HG02763 (cell line): ENCODE measurements around the gene ABL2.
"Not testable (repeated sequence)": the region's sequence is repeated elsewhere in the genome, so short reads cannot be mapped to it uniquely, and the experiment has no call there.

ENCODE experiments used
- ATAC-seq: cut with Tn5 transposase; IDR thresholded peaks from one replicate; pipeline ENCODE4 v1.9.1; 2021; ENCODE audit warnings: mild to moderate bottlenecking, moderate library complexity; ENCODE audit not compliant: unreplicated experiment

The ABL2 gene

DNA sequence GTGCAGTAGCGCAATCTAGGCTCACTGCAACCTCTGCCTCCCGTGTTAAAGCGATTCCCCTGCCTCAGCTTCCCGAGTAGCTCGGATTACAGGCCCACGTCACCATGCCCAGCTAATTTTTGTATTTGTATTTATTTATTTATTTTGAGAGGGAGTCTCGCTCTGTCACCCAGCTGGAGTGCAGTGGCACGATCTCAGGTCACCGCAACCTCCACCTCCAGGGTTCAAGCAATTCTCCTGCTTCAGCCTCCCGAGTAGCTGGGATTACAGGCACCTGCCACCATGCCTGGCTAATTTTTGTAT is 59.1 kb downstream of the ABL2 start:
- not testable (repeated sequence) for ATAC-seq

DNA sequence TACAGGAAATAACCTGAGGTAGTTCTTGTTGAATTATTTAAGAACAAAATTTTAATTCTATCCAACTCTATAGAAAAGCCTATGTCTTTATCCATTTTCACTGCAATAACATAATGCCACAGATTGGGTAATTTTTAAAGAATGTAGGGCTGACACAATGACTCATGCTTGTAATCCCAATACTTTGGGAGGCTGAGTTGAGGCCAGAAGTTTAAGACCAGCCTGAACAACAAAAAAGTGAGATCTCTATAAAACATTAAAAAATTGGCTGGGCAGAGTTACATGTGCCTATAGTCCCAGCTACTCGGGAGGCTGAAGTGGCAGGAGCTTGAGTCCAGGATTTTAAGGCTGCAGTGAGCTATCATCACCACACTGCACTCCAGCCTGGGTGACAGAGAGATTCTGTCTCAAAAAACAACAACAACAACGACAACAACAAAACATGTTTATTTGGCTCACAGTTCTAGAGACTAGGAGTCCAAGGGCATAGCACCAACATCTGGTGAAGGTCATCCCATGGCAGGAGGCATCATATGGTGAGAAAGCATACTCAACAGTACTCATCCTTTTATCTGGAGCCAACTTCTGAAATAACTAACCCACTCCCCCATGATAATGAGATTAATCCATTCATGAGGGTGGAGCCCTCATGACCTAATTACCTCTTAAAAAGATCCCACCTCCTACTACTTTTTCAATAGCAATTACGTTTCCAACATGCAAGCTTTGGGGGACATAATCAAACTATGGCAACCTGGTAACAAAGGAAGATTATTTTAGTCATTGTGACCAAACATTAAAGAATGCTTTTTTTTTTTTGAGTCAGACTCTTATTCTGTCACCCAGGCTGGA is 59.6 kb downstream of the ABL2 start:
- ATAC-seq, result no peak

DNA sequence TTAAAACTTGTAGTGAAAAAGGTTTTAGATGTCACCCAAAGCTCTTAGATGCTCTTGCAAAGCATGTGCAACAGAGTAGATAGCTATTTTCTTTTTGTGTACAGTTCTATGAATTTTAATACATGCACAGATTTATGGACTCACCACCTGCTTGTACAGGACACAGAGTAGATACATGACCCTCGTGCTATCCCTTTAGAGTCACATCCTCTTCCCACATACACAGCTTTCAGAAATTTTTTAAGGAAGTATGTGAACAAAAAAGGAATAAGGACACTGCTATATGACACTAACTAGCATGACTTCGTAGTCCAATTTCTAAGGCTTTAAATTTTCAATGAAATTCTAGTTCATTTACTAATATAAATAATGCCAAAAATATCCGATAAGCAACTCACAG is 60.9 kb downstream of the ABL2 start:
- ATAC-seq, result no peak

DNA sequence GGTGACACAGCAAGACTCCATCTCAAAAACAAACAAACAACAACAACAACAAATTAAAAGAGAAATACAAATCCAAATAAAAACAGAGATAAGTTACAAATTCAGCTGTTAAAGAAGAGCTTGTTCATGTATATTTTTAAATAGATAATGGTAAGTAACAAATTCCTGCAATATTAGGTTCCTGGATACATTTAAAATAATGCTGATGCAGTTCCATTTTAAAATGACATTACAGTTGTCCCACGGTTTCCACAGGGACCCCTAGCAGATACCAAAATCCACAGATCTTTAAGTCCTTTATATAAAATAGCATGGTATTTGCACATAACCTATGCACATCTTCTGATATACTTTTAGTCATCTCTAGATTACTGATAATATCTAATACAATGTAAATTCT is 61.5 kb downstream of the ABL2 start:
- ATAC-seq, result no peak

DNA sequence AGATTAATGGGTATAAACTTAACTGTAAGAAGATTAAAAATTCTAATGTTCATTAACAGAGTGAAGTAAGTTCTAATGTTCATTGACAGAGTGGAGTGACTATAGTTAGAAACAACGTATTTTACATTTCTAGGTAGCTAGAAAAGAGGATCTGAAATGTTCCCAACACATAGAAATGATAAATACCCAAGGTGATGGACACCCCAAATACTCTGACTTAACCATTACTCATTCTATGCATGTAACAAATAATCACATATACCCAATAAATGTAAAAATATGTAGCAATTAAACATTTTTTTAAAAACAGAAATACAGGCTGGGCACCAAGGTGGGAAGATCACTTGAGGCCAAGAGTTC is 62.1 kb downstream of the ABL2 start:
- no peak for ATAC-seq

DNA sequence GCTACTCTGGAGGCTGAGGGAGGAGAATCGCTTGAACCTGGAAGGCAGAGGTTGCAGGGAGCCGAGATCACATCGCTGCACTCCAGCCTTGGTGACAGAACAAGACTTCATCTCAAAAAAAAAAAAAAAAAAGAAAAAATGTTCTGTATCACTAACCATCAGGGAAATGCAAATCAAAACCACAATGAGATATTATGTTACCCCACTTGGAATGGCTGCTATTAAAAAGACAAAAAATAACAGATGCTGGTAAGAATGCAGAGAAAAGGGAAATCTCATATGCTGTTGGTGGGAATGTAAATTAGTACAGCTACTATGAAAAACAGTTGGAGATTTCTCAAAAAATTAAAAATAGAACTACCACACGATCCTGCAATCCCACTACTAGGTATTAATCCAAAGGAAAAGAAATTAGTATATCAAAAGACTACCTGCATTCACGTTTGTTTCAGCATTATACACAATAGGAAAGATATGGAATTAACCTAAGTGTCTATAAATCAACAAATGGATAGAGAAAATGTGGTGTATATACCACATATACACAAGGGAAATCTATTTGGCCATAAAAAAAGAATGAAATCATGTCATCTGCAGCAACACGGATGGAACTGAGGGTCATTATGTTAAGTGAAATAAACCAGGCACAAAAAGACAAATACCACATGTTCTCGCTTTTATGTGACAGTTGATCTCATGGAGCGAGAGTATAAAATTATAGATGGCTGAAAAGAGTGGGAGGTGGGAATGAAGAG is 62.6 kb downstream of the ABL2 start:
- ATAC-seq, result no peak

DNA sequence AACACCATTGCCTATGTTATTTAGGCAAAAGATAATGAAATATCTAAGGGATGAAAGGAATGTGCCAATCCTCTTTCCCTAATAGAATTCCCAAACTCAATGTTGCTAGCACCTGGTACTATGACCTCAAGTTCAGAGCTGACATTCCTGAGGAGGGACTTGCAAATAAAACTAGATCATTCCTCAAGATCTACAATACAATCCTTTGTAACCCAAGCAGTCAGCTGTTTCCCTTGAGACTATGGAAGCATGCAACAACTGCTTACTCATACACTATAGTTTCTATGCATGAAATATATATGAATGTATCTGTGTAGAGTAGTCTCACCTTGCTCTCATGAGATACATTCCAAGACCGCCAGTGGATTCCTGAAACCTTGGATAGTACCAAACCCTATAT is 65.0 kb downstream of the ABL2 start:
- ATAC-seq, result no peak

DNA sequence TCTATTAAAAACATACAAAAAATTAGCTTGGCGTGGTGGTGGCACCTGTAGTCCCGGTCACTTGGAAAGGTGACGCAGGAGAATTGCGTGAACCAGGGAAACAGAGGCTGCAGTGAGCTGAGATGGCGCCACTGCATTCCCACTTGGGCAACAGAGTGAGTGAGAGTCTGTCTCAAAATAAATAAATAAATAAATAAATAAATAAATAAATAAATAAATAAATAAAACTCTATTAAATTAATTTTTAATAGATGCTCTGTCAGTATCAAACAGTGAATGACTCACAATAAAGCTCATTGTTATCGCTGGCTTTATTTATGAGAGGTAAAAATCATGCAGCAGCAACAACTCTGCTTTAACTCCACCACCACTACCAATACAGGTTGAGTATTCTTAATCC is 72.8 kb downstream of the ABL2 start:
- ATAC-seq, result no peak

DNA sequence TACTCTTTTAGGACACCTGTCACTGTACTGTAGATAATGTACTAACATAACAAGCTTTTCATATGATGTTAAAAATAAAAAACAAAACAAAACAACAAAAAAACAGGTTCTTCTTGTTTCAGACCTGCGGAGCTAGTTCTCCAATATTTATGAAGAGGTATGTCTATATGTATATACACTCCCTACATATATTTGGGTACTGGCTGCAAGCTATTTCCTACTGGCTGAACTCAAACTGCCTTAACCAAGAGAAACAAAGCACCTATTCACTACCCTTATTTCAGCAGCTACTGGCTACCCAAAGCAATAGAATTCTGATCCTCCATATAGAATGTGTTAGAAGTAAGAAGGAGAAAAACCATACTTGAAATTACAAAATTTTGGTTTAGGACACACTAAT is 73.5 kb downstream of the ABL2 start:
- no peak for ATAC-seq

DNA sequence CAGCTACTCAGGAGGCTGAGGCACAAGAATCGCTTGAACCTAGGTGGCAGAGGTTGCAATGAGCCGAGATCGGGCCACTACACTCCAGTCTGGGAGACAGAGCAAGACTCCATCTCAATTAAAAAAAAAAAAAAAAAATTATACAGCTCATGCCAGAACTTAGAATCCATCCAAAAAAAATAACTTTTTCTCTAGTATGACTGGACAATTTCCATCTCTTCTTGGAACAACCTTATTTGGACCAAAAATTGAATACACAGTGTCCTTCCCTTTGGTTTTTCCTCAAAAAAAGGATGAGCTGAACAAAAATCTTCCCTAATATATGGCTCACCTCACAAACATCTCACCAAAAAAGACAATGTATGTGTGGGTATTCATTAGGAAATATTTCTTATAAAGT is 73.9 kb downstream of the ABL2 start:
- no peak for ATAC-seq

DNA sequence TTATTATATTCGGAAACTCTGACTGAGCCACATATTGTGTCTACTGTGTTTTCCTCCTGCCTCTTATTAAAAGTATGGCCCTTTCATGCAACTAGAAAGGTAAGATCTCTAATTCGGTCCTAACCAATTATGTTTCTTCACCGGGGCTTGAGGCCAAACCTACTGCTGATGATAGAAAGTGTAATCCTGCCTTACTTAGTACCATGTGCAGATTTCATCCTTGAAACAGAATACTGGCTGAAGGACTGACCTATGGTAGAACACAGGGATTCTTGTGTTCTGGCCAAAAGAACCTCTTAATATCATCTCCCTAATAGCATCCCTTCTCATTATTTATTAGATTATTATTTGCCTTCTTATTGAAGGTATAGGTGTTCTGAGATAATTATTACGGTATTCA is 75.0 kb downstream of the ABL2 start:
- no peak for ATAC-seq

DNA sequence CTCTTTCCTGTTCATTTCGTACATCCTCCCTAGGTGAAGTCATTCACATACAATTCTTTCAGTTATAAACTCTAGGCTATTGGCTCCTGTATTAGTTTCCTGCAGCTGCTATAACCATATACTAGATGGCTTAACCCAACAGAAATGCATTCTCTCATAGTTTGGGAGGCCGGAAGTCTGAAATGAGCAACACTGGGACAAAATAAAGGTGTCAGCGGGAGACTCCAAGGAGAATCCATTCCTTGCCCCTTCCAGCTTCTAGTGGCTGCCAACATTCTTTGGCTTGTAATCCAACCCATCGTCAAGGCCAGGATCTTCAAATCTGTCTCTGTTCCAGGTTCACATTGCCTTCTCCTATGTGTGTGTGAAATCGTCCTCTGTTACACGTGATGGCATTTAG is 76.3 kb downstream of the ABL2 start:
- ATAC-seq, result no peak

DNA sequence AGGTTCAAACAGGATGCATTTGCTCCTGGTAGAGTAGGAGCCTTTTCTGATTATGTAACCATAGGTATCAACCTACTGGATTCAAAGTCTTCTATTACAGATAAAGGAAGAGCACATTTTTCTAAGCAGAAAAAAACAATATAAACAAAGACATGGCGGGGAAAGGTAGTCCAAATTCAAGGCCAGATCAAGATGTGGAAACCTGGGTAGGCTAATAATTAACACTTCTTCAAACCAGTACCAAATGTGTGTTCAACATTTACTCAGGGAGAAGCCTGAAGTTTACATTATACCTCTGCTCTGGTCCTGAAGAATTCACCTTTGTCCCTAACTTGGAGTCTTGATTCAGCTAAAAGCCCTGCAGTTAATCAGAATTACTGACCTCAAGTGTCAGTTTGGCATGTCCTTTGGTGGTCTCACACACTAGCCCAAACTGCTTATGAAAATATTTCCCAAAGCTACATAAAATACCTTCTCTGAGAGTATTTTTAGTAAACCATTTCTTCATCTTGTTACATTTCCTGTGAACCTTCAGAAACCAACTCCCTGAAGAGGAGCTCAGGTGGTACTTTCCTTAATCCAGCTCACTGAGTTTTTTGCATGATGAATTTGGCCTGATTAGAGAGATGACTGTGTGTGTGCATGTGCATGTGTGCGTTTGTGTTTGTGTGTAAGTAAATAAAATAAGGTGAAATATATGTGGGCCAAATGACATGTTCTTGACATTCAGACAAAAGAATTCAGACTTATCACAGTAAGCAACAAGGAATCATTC is 77.4 kb downstream of the ABL2 start:
- ATAC-seq, result no peak

DNA sequence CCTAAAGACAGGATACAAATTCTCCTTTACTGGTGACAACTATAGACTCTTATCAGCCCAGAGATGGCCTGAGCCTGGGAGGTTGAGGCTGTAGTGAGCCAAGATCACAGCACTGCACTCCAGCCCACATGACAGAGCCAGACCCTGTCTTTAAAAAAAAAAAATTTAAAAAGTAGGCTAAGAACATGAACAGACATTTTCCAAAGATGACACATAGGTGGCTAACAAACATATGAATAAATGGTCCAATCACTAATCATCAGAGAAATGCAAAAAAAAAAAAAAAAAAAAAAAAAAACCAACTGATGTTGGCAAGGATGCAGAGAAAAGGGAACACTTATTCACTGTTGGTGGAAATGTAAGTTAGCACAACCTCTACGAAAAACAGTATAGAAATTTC is 82.6 kb downstream of the ABL2 start:
- ATAC-seq, result no peak

DNA sequence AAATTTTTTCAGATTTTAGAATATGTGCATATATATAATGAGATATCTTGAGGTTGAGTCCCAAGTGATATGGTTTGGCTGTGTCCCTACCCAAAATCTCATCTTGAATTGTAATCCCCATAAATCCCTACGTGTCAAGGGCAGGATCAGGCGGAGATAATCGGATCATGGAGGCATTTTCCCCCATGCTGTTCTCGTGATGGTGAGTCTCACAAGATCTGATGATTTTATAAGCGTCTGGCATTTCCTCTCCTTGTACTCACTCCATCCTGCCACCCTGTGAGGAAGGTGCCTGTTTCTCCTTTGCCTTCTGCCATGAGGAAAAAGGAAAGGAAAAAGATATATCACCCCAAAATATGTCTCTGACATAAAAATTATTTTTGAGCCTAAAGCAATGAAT is 83.0 kb downstream of the ABL2 start:
- no peak for ATAC-seq

DNA sequence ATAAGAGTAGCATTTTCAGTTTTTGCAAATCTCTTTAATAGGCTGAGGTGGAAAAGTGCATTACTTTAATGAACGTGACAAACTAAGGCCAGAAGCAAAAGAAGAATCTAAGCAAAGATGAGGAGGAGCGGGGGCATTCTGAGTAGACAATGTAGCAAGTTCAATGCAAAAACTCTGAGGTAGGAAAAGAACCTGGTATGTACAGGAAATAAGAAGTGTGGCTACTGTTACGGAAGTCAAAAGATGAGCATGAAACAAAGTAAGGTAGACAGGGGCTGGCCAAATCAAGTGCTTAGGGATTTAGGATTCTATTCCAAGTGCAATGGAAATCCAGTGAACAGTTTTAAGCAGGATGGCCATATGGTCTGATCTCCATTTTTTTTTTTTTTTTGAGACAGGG is 84.0 kb downstream of the ABL2 start:
- ATAC-seq, result no peak

DNA sequence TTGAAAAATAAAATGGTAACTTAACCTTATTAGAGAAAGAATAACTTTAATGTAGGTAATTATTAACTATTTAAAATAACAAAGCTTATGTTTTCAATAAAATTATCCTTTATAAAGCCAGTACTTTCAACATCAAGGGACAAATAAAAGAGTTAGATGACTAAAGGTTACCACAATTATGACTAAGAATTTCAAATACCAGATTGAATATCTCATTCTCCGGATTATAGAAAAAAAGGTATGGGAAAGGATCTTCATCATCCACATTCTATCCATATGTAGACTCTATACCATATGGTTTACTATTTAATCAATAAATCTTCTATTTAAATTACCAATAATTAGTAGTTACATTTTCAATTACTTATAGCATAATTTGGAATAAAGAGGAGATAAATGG is 84.9 kb downstream of the ABL2 start:
- ATAC-seq, result no peak

DNA sequence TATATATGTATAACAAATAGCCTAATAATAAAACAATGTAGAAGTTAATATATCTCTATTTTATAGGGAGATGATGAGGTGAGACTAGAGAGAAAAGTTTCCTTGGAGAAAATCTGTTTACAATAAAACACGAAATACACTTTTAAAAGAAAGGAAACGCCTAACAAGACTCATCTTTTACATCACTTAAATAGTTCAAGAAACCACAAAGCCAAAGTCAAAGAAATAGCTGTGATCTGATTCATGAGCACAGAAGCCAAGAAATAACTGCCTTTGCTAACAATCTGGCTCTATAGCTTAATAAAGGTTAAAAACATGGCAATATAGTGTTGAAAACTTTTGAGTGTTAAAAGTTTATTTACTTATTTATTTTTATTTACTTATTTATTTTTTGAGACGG is 86.2 kb downstream of the ABL2 start:
- ATAC-seq, result no peak

DNA sequence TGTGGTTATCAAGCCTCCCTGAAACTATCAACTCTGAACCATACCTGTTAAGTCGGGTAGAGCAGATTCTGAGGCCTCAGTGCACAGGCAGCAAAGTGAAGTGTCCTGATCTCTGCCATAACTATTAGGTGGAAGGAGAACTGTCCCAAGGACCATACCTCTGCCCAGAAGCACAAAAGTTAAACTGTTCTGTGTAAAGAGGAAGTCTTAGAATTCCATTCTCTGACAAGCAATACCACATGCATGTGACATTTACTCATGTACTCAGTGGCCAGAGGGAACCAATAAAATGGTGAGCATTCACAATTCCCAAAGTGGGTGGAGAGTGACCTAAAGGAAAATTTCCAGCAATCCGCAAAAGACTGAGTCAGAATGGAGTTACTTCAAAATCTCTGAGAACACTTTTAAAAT is 86.6 kb downstream of the ABL2 start:
- ATAC-seq, result no peak

DNA sequence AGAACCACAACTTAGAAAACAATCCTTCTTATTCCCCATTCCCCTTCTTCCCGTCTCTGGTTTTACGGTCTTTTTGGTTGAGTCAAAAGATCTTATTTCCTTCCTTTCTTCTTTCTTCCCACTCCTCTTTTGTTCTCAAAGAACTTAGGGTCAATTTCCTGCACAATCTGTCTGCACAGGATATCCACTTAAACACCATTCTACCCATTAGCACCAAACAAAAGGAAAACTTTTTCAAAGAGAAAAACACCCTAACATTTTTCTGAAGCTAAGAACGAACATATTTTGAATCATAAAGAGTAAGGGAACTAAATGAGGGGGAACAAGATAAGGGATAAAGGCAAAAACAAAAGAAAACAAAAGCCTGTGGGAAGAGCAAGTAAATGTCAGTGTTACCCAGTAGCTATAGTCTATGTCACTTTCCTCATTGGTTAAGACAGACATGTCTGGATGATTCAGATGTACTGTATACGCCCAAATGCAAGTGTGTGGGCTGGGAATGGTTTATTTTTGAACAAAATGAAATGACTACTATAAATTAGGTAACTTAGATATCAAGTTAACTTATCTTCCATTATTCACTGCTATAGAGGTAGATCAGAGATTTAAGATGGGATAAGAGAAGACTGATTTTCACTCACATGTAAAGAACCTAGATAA is 87.8 kb downstream of the ABL2 start:
- ATAC-seq, result no peak

DNA sequence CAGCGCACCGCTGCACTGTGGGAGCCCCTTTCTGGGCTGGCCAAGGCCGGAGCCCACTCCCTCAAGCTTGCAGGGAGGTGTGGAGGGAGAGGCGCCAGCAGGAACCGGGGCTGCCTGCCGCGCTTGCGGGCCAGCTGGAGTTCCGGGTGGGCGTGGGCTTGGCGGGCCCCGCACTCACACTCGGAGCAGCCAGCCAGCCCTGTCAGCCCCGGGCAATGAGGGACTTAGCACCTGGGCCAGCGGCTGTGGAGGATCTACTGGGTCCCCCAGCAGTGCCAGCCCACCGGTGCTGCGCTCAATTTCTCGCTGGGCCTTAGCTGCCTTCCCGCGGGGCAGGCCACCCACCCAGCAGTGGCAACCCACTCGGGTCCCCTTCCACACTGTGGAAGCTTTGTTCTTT is 90.7 kb downstream of the ABL2 start:
- ATAC-seq, result not testable (repeated sequence)
